Smooth muscle cell of the brain vasculature (primary cell): Measurements from ENCODE around the gene CABCOCO1.

Experiments
- DNase-seq: peaks from one replicate; pipeline ENCODE4 v3.0.0-alpha.2; 2012; ENCODE audit warnings: low read depth, low spot score

Gene CABCOCO1

GRCh38 chr10:61754587-61755550 is 92.1 kb downstream of the CABCOCO1 start:
- no peak for DNase-seq

GRCh38 chr10:61757001-61757400 is 94.3 kb downstream of the CABCOCO1 start:
- no peak for DNase-seq

- DNase-seq, result no peak
These were observed 95.0 kb downstream of the CABCOCO1 start for GRCh38 chr10:61757525-61758397.

- DNase-seq, result no peak
These were observed 95.7 kb downstream of the CABCOCO1 start for GRCh38 chr10:61758433-61758832.

- DNase-seq, result no peak
These were observed 97.0 kb downstream of the CABCOCO1 start for GRCh38 chr10:61759751-61760150.

- no peak for DNase-seq
These were observed 98.5 kb downstream of the CABCOCO1 start for GRCh38 chr10:61760943-61761824.

- no peak for DNase-seq
These were observed 99.1 kb downstream of the CABCOCO1 start for GRCh38 chr10:61761825-61762217.

GRCh38 chr10:61763778-61764177 is 101.0 kb downstream of the CABCOCO1 start:
- no peak for DNase-seq

GRCh38 chr10:61764486-61764885 is 101.8 kb downstream of the CABCOCO1 start:
- no peak for DNase-seq

GRCh38 chr10:61765176-61766087 is 102.7 kb downstream of the CABCOCO1 start:
- DNase-seq, result no peak

GRCh38 chr10:61766927-61767326 is 104.2 kb downstream of the CABCOCO1 start:
- no peak for DNase-seq

GRCh38 chr10:61774031-61774430 is 111.3 kb downstream of the CABCOCO1 start:
- DNase-seq, result no peak

- DNase-seq, result no peak
These were observed 112.4 kb downstream of the CABCOCO1 start for GRCh38 chr10:61775111-61775510.

GRCh38 chr10:61776615-61777266 is 114.0 kb downstream of the CABCOCO1 start:
- no peak for DNase-seq

- no peak for DNase-seq
These were observed 115.4 kb downstream of the CABCOCO1 start for GRCh38 chr10:61778137-61778536.

- no peak for DNase-seq
These were observed 116.5 kb downstream of the CABCOCO1 start for GRCh38 chr10:61779276-61779675.

GRCh38 chr10:61779950-61780659 is 117.4 kb downstream of the CABCOCO1 start:
- DNase-seq, result no peak

- no peak for DNase-seq
These were observed 118.0 kb downstream of the CABCOCO1 start for GRCh38 chr10:61780732-61781131.

- DNase-seq, result no peak
These were observed 119.3 kb downstream of the CABCOCO1 start for GRCh38 chr10:61781969-61782403.
